BE2C (cell line): Measurements from ENCODE around the gene LTC4S.

ENCODE experiments used
- DNase-seq: peaks from one replicate; pipeline ENCODE4 v3.0.0-alpha.2; 2020
- H3K27me3 ChIP-seq: fragments of 250-450 bp; sonication (Bioruptor Pico); 2 replicates; pipeline ENCODE4 v1.5.1; 2020; ENCODE audit warnings: mild to moderate bottlenecking
- H3K36me3 ChIP-seq: fragments of 250-450 bp; sonication (Bioruptor Pico); 2 replicates; pipeline ENCODE4 v1.5.1; 2020; ENCODE audit warnings: mild to moderate bottlenecking
- H3K4me1 ChIP-seq: fragments of 250-450 bp; sonication (Bioruptor Pico); 2 replicates; pipeline ENCODE4 v1.5.1; 2020
- H3K4me3 ChIP-seq: 2 replicates; pipeline ENCODE4 v1.5.1; 2011; ENCODE audit warnings: low read depth, low read length
- H3K9me3 ChIP-seq: fragments of 250-450 bp; sonication (Bioruptor Pico); 2 replicates; pipeline ENCODE4 v1.5.1; 2020
- CTCF ChIP-seq: IDR thresholded peaks from 2 replicates; pipeline ENCODE4 v1.5.1; 2012; ENCODE audit warnings: mild to moderate bottlenecking, low read depth, low read length

LTC4S gene

GRCh38 chr5:179822444-179822990 is 28.7 kb downstream of the LTC4S start:
- Histone ChIP-seq H3K36me3 (peaks cover 46% of the 10 kb centered on the region), H3K4me3 (peak overlapping the region; percentile 89), H3K4me1 (peaks cover 22% of the 10 kb centered on the region), H3K9me3 (no peaks in the 10 kb centered on the region), H3K27me3 (no peaks in the 10 kb centered on the region)
- DNase-seq, result no peak
- no peak for TF ChIP-seq CTCF

- no peaks in the 10 kb centered on the region for H3K27me3 ChIP-seq
- H3K4me3 ChIP-seq, result no peak overlapping the region
- H3K9me3 ChIP-seq, result no peaks in the 10 kb centered on the region
- peaks cover 16% of the 10 kb centered on the region for H3K4me1 ChIP-seq
- H3K36me3 ChIP-seq, result peaks cover 60% of the 10 kb centered on the region
- TF ChIP-seq CTCF, result no peak
- DNase-seq, result no peak
Observed at GRCh38 chr5:179823937-179824744, 30.4 kb downstream of the LTC4S start.

GRCh38 chr5:179824745-179825112 is 30.9 kb downstream of the LTC4S start:
- no peak for TF ChIP-seq CTCF
- Histone ChIP-seq H3K9me3 (no peaks in the 10 kb centered on the region), H3K27me3 (no peaks in the 10 kb centered on the region), H3K4me3 (no peak overlapping the region), H3K36me3 (peaks cover 62% of the 10 kb centered on the region), H3K4me1 (peaks cover 10% of the 10 kb centered on the region)
- no peak for DNase-seq

DNA sequence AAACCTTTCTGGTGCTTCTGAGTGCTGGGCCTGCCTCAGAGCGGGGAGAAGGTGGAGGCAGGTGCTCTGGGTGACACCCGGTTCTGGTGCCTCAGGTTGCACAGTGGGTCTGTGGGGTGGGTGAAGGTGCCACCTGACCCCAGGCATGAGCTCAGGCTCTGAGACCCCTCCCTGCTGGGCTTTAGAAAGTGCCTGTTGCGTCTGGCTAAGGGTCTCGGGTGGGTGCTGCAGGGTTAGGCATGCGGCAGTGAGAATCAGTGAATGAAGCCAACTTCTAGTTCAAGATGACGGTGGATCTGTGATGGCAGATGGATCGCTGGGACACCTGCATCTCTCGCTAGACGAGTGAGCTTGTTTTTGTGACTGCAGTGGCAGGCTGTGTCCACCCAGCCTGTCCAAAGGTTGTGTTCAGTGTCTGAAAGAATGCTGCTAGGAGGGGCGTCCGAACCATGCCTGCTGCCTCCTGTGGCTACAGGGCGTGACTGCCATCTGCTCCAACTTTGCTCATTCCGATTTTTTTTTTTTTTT is 31.9 kb downstream of the LTC4S start:
- Histone ChIP-seq H3K4me1 (peaks cover 3% of the 10 kb centered on the region; the same call in 1 of the 2 replicates), H3K27me3 (no peaks in the 10 kb centered on the region), H3K9me3 (no peaks in the 10 kb centered on the region), H3K4me3 (no peak overlapping the region), H3K36me3 (peaks cover 71% of the 10 kb centered on the region)
- no peak for DNase-seq
- TF ChIP-seq CTCF, result no peak

DNA sequence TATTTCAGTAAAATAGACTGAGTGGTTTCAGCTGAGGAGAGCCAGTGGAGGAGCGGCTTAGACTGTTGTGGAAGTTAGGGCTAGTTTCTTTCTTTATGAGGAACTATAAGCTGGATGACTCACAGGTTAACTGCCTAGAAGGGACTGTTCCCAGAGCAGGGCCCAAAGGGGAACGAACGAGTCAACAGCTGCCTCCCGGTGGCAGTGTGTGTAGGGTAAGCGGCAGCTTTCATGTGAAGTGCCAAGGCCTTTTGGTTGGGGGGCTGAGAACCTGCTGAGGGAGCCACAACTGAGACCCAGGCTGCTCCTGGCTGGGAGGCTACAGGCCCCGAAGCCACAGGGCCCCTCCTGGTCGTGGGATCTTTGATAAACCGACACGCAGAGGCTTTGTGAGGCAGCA is 33.9 kb downstream of the LTC4S start:
- H3K36me3 ChIP-seq, result peaks cover 86% of the 10 kb centered on the region
- H3K9me3 ChIP-seq, result no peaks in the 10 kb centered on the region
- no peaks in the 10 kb centered on the region for H3K27me3 ChIP-seq
- H3K4me3 ChIP-seq, result no peak overlapping the region
- no peak for DNase-seq
- H3K4me1 ChIP-seq, result no peaks in the 10 kb centered on the region
- TF ChIP-seq CTCF, result no peak
